ENCODE results near the gene SLC2A13.
"Not testable (repeated sequence)": the region's sequence is repeated elsewhere in the genome, so short reads cannot be mapped to it uniquely, and the experiment has no call there.

The SLC2A13 gene

GRCh38 chr12:39920222-39920621 lies 185.7 kb downstream of the SLC2A13 start:
- DNase-seq: no peak

- no peak for DNase-seq
Observed at GRCh38 chr12:39919790-39920189, 186.1 kb downstream of the SLC2A13 start.

GRCh38 chr12:39915249-39915648 lies 190.6 kb downstream of the SLC2A13 start:
- DNase-seq: no peak

- DNase-seq: no peak
Observed at GRCh38 chr12:39912211-39912980, 193.5 kb downstream of the SLC2A13 start.

- no peak for DNase-seq
Observed at GRCh38 chr12:39906237-39906636, 199.6 kb downstream of the SLC2A13 start.

DNA sequence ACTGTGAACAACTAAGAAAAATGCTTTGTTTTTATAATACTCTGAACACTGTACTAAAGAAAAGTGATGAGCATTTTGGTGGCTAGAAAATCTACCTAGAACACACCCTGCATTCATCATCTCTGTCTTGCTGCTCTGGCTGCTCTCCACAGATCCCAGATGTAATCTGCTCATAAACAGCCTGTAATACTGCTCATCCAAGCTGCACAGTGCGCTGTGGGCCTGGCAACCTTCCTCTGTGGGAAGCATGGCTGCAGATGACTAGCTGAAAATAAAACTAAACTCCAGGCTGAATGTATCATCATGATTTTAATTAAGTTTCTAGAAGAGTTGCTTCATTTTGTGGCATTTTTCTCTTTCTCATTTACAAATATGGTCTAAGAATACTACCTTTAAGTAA lies 200.7 kb downstream of the SLC2A13 start:
- peak; percentile 84 for DNase-seq

GRCh38 chr12:39902821-39903220 lies 203.1 kb downstream of the SLC2A13 start:
- DNase-seq: no peak

DNA sequence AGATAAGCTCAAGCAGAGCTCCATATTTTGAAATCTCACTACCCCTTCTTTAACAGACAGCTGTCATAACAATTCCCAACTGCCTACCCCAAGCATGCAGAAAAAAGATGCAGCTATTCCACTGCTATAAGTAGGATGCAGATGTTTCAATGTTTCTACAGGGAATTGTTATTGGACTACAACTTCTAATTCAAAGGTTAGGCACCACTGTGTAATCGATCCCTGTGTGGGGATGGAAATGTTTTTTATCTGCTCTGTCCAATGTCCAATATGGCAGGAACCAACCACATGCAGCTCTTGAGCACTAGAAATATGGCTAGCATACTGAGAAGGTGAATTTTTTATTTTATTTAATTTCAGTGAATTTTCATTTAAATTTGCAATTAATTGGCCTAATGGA lies 208.6 kb downstream of the SLC2A13 start:
- no peak for DNase-seq

DNA sequence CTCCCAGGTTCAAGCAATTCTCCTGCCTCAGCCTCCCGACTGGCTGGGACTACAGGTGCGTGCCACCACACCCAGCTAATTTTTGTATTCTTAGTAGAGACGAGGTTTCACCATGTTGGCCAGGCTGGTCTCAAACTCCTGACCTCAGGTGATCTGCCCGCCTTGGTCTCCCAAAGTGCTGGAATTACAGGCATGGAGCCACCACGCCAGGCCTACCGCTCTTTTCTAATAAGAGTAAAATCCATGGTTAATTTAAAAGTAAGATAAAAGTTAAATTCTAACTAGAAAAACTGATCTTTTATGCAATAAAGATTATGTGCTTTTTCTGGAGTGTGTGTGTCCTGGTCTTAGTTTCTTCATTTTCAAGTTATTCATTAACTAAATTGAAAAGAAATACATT lies 212.5 kb downstream of the SLC2A13 start:
- not testable (repeated sequence) for DNase-seq

DNA sequence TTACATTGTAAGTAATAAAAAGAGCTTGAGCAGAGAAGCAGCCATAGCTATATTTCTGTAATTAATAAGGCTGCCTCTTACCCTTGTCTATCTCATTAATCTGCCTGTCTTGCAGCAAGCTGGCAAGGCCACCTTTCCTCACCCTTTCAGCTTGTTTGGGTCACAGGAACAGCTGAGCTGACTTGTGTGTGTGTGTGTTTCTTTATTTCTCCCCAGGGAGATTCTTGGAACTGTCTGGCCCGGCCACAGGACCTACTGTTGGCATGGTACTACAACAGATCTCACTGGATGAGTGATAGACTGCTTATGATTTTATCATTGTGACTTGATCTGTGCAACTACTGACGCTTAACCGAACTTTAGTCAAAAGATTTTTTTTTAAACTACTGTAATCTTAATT lies 213.7 kb downstream of the SLC2A13 start:
- no peak for DNase-seq

GRCh38 chr12:39887856-39888255 lies 218.0 kb downstream of the SLC2A13 start:
- no peak for DNase-seq

DNA sequence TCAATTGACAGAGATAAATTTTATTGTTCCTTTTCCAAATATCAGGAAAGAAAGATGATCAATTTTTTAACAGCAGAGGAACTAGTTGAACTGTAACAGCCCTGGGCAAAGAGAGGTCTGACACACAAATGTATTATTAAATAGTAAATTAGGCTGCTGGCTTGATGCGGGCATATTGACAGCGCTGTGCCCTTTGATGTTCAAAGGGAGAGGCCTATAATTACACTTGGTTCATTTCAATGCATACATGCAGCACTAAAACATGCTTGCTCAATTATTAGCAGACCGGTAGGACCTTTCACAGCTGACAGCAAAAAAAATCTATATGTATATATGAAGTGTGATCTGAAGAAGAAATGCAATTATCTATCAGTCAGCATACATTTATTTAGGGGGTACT lies 219.8 kb downstream of the SLC2A13 start:
- no peak for DNase-seq

DNA sequence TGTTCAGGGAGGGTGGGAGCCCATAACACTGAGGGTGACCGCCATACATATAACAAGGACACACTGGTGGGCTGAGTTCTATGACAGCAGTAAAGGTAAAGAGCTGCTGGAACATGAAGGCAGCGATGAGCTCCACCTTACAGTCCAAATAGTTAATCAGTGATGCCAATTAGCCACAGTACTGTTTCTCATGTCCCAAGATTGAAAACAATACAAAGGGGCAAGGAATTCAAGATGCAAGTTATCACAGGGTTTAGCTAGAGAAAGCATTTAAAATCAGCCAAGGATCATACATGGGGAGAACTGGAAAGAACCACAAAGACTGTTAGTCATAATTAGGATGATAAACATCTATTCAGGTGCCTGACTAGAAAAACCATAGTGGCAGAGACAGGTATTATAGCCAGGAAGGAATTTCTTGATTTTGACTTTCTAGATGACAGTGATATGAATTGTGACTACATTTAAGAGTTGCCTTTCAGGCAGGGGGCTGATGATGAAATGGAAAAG lies 221.2 kb downstream of the SLC2A13 start:
- no peak for DNase-seq

DNA sequence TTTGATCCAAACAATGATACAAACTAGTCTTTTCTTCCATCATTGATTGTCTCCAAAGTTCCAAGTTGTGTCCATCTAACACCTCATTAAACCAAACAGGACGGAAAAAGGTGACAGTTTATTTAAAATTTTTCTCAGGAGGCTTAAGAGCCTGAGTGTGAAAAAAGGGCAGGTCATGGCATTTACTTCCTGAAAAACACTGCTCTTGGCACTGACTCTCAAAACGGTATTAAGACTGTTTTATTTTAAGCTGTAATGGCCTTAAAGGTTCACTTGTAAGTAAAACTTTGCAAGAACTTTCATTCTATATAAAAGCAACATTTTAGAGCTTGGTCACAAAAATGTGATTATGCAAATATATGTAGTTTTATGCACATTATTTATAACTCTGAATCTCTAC lies 222.5 kb downstream of the SLC2A13 start:
- DNase-seq: no peak

GRCh38 chr12:39878753-39879152 lies 227.1 kb downstream of the SLC2A13 start:
- DNase-seq: no peak

DNA sequence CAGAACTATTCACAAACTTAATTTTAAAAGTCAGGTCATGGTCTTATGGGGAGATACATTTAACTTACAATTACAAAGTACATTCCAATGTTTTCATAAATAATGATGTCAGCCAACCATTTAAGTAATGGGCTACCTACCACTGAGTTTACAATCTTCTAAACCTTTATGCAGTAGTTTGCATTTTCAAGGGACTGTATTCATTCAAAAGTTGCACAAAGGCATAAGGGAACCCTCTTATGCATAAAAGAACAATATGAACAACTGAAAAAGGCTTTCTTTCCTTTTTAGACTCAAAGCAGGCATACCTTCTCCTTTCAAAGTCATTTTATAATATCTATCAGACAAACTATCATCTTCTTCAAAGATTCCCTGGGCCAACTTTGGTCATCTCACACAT lies 230.2 kb downstream of the SLC2A13 start:
- no peak for DNase-seq

- no peak for DNase-seq
Observed at GRCh38 chr12:39874785-39875184, 231.1 kb downstream of the SLC2A13 start.

DNA sequence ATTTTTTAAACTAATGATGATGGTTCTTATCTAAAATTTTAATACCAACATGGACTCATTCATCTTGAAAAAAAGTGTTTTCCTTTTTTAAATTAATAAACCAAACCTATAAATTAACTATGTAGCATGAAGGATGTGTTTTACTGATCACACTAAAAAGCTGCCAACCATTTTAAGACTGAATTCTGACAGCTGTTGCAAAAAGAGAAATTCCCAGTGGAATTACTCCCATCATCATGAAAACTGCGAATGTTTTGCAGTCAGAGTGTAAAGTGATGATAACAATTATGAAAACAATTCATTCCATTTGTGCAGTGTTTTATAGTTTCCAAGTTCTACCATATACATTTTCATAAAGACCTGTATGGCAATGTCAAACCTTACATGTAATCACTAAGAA lies 232.8 kb downstream of the SLC2A13 start:
- no peak for DNase-seq

- no peak for DNase-seq
Observed at GRCh38 chr12:39872425-39872824, 233.5 kb downstream of the SLC2A13 start.

- DNase-seq: no peak
Observed at GRCh38 chr12:39868328-39868725, 237.6 kb downstream of the SLC2A13 start.

- DNase-seq: no peak
Observed at GRCh38 chr12:39867631-39868327, 238.1 kb downstream of the SLC2A13 start.

- DNase-seq: no peak
Observed at GRCh38 chr12:39866135-39866534, 239.7 kb downstream of the SLC2A13 start.

GRCh38 chr12:39860695-39861094 lies 245.2 kb downstream of the SLC2A13 start:
- no peak for DNase-seq

- DNase-seq: no peak
Observed at GRCh38 chr12:39853003-39853402, 252.9 kb downstream of the SLC2A13 start.

Measured in GOT3 (cell line).